ENCODE measurements around the gene CERS6.

DNA sequence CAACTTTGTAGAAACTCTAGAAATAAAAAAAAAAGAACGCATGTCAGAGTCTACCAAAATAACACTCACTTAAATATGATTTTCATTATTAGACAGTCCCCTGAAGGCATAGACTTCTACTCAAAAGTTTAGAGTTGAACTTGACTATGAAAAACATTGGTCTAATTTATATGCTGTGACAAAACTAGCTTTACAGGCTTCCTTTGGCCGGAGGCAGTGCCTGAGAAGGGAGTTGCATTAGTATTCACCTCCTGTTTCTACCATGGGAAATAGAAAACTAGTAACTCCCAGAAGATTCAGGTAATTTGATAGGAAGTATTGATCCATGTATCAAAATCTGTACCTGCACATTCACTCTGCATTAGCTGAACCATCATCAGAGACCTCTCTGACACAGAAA is 182.9 kb downstream of the CERS6 start:
- TF ChIP-seq, protein P1, sequence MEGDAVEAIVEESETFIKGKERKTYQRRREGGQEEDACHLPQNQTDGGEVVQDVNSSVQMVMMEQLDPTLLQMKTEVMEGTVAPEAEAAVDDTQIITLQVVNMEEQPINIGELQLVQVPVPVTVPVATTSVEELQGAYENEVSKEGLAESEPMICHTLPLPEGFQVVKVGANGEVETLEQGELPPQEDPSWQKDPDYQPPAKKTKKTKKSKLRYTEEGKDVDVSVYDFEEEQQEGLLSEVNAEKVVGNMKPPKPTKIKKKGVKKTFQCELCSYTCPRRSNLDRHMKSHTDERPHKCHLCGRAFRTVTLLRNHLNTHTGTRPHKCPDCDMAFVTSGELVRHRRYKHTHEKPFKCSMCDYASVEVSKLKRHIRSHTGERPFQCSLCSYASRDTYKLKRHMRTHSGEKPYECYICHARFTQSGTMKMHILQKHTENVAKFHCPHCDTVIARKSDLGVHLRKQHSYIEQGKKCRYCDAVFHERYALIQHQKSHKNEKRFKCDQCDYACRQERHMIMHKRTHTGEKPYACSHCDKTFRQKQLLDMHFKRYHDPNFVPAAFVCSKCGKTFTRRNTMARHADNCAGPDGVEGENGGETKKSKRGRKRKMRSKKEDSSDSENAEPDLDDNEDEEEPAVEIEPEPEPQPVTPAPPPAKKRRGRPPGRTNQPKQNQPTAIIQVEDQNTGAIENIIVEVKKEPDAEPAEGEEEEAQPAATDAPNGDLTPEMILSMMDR (IDR thresholded peaks at IDR 0.05), result no peak
- TF ChIP-seq POLR2A (IDR thresholded peaks at IDR 0.05), result no peak
